GM19351 (cell line): ENCODE results near the gene TLR8.
"Not testable (repeated sequence)": the region's sequence is repeated elsewhere in the genome, so short reads cannot be mapped to it uniquely, and the experiment has no call there.

Experiments
- ATAC-seq: cut with Tn5 transposase; IDR thresholded peaks from one replicate; pipeline ENCODE4 v1.9.1; 2021; ENCODE audit warnings: mild to moderate bottlenecking, moderate library complexity; ENCODE audit not compliant: unreplicated experiment

Gene TLR8

GRCh38 chrX:12963210-12963850 is 56.9 kb downstream of the TLR8 start:
- ATAC-seq: not testable (repeated sequence)

DNA sequence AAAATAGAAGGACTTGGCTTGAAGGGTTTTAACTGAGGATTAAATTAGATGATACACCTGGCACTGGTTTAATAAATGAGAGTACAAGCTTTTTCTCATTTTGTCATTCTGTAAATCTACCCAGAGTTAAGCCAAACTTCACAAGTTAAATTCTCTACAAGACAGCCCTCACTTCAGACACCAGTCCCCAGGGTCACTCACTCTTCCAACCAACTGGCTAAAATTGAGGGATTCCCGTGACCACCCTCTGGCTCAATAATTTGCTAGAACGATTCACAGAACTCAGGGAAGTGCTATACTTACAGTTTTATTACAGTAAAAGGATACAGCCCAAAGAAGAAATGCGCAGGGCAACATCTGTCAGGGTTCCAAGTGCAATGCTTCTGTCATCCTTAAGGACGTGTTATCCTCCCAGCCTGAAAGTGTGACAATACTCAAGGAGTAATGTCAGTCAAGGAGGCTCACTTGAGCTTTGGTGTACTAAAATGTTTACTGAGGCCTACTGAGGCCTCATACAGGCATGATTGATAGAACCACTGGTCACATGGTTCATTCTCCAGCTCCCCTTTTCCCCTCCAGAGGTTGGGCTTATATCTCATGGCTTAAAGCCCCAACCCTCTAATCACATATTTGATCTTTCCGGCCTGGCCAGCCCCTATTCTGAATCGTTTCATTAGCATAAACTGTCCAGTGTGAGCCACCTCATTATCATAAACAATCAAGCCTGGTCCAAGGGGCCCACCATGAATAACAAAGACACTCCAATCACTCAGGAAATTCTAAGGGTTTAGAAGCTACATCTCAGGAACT is 58.9 kb downstream of the TLR8 start:
- no peak for ATAC-seq

DNA sequence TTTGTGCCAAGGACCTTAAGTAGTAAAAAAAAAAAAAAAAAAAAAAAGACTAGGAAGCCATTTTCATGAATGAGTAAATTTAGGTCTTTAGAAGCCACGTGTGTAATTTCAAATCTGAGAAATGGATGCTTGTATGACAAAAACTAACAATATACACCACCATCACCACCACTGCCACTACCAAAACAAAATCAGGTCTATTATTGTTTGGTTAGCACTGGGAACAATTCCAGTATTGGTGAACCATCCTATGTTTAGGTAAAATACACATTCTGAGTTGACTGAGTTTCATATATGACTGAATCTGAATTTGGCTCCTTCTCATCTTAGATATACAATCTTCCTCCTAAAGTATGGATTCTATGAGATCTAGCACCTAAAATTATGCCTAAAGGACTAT is 59.7 kb downstream of the TLR8 start:
- no peak for ATAC-seq

DNA sequence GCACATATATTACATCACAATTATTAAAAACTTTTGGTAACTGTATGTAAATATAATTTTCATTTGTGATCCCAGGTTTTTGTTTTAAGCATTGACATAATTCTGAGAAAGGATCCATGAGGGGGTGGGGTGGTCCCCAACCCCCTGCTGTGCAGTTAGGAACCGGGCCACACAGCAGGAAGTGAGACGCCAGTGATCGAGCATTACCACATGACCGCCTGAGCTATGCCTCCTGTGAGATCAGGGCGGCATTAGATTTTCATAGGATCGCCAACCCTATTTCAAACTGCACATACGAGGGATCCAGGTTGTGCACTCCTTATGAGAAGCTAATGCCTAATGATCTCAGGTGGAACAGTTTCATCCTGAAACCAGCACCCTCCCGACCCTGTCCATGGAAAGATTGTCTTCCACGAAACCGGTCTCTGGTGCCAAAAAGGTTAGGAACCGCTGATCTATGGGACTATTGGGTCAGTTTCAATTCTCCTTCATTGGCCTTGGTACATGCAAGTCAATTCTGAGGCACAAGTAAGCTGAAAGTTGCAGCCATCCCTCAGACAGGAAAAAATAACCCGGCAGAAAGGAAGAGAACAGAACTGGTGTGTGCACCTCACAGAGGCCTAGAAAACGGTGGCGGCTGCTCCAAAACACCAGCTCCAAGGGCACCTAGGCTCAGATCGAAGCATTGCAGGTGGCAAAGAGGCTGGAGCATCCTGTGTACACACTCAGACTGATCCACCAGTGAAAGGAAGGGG is 61.5 kb downstream of the TLR8 start:
- ATAC-seq: no peak

DNA sequence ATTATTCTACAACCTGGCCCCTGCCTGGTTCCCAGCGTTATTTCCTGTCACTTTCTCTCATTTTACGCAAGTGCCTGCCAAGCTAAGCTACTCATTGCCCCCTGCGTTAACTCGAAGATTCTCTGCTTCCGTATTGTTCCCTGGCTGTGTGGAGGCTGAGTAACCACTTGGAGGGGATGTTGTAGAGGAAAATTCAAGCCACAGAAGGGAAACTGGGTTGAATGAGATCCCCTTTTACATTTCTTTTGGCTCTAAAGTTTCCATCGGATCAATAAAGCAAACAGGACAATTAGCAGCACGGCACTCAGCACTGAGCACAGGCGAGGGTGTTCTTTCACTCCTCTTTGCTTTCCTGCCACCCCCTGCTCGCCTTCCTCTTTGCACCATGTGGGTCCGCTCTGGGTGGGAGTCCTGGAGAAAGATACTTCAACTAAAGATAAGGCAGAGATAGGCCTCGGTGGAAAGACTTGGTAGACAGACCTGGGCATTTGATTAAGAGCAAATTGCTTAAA is 64.3 kb downstream of the TLR8 start:
- ATAC-seq: no peak

DNA sequence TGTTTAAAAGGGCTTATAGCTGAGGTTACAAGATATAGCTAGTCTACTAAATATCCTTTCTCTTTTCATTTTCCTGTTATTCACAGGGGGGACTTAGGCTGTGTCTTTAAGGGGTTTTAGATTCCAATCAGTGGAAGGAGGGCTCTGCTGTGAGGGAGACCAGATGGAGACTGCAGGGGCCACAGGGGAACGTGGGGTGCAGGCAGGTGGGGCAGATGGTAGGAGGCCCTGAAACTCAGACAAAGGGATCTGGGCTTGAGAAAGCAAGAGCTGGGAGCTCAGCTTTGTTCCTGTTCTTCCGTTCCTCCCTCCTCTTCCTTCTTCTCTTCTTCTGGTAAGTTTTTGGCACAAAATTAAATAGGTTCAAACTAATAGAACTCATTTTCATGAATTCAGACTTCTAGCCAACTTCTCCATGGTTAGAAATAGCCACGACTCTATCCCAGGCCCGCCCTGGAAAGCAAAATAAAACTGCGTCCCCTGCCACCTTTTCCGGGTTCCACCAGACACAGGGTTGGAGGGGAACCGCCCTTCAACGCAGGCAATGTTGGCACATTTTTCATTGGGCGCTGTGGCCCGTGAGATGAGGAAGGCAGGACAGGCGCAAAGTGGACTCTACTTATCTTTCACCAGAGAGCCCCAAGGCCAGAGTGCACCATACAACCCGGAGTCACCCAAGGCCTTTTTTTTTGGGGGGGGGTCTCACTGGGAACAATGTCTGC is 65.0 kb downstream of the TLR8 start:
- no peak for ATAC-seq

DNA sequence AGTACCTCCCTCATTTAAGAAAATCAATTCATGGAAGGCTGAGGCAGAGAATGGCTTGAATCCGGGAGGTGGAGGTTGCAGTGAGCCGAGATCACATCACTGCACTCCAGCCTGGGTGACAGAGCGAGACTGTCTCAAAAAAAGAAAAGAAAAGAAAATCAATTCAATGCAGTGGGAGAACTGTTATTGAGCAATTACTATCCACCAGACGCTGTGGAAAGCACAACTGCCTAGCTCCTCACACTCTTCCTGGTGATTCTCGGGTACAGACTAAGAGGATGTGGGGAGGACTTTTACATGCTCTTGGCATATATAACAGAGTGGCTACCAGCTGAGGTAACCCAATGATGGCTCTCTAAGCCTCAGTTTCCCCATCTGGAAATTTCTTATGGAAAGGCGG is 65.8 kb downstream of the TLR8 start:
- ATAC-seq: no peak
